A549 (cell line): Measurements from ENCODE around the gene TCF23.

Experiments
- CHD2 ChIP-seq: fragments of 150-350 bp; IDR thresholded peaks from 2 replicates; pipeline ENCODE4 v1.6.1; 2014; ENCODE audit warnings: low read length; ENCODE audit not compliant: partially characterized antibody
- CTCF ChIP-seq: fragments of >200 bp; sonication (Bioruptor Twin); formaldehyde crosslinking; IDR thresholded peaks from 3 replicates; pipeline ENCODE4 v1.5.1; 2016
- ELK1 ChIP-seq: fragments of 150-350 bp; IDR thresholded peaks from 2 replicates; pipeline ENCODE4 v1.6.1; 2014; ENCODE audit warnings: low read depth, mild to moderate bottlenecking, low read length
- EP300 ChIP-seq, 2 experiments: fragments of >200 bp; sonication (Bioruptor Twin); formaldehyde crosslinking; IDR thresholded peaks; 2 replicates in 1 of 2; 3 replicates in 1 of 2; pipeline ENCODE4 v1.6.1; 2016 to 2017
- HMGXB4 ChIP-seq: fragments of 250-450 bp; sonication (Bioruptor Pico); IDR thresholded peaks from 2 replicates; pipeline ENCODE4 v1.5.0; 2021; ENCODE audit warnings: mild to moderate bottlenecking, moderate library complexity, borderline replicate concordance
- MAX ChIP-seq: IDR thresholded peaks from 2 replicates; pipeline ENCODE4 v1.6.1; 2012
- NR3C1 ChIP-seq: fragments of >200 bp; sonication (Bioruptor Twin); formaldehyde crosslinking; IDR thresholded peaks from 3 replicates; pipeline ENCODE4 v1.6.1; 2017
- PHF8 ChIP-seq: fragments of 200-600 bp; sonication (generic); IDR thresholded peaks from 2 replicates; pipeline ENCODE4 v1.6.1; 2016; ENCODE audit warnings: low read depth, mild to moderate bottlenecking, antibody characterized with exemption, moderate library complexity, borderline replicate concordance
- POLR2A ChIP-seq: IDR thresholded peaks from 2 replicates; pipeline ENCODE4 v1.6.1; 2012; ENCODE audit warnings: mild to moderate bottlenecking, low read length
- RCOR1 ChIP-seq: fragments of 150-350 bp; IDR thresholded peaks from 2 replicates; pipeline ENCODE4 v1.6.1; 2014; ENCODE audit warnings: antibody characterized with exemption, low read length, low read depth
- USF2 ChIP-seq: fragments of 450-650 bp; IDR thresholded peaks from 2 replicates; pipeline ENCODE4 v1.6.1; 2014; ENCODE audit warnings: antibody characterized with exemption
- ZC3H11A ChIP-seq: fragments of 450-650 bp; IDR thresholded peaks from 2 replicates; pipeline ENCODE4 v1.6.1; 2014; ENCODE audit warnings: antibody characterized with exemption, mild to moderate bottlenecking

GRCh38 chr2:27152796-27153464 lies 4.1 kb downstream of the TCF23 start:
- TF ChIP-seq EP300 (IDR thresholded peaks at IDR 0.05) (no peak), POLR2A (no peak), CTCF (no peak), MAX (no peak), RCOR1 (no peak), ZC3H11A (no peak), PHF8 (no peak), USF2 (no peak), HMGXB4 (CRISPR knock-in tag) (no peak), ELK1 (no peak), NR3C1 (no peak), CHD2 (no peak)
